ENCODE measurements around the gene SEPTIN10.

The SEPTIN10 gene

DNA sequence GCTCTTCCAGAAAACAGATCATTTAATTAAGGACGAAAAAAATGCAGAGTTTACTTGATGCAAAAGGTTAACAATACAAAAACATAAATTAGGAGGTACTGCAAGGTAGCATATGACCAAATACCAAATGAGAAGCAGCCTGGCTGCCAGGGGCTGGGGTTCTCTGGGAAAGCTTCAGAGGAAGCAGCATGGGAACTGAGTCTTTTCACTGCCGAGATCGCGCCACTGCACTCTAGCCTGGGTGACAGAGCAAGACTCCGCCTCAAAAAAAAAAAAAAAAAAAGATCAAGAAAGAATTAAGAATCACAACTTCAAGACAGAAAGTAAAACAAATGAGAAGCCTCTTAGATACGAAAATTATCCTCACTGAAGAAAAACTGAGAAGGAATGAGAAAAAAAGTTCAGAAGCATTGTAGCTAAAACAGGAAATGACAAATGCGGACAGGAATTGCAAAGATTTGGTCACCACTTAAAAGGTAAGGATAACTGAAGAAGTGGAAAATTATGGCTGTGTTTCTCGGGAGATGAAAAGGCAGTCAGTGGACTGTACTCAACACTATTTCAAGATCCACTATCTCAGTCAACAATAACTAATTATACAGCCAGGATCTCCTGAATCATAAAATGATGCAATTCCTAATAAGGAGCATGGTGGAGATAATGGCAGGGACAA lies 4.3 kb downstream of the SEPTIN10 start:
- no peak for TF ChIP-seq ZNF274 (IDR thresholded peaks at IDR 0.05; ENCODE audit: low read depth, low read length)
- no peak for TF ChIP-seq SUZ12 (IDR thresholded peaks at IDR 0.05; ENCODE audit: extremely low read depth, insufficient read depth, insufficient read length)
- TF ChIP-seq YY1 (IDR thresholded peaks at IDR 0.05; ENCODE audit: insufficient read depth, insufficient read length) = no peak
- Histone ChIP-seq H3K36me3 (ENCODE audit: insufficient read depth, insufficient read length, low read length) (peaks cover 6% of the 10 kb centered on the region), H3K27me3 (ENCODE audit: insufficient read depth, insufficient read length) (no peaks in the 10 kb centered on the region), H3K9me3 (ENCODE audit: insufficient read depth, low read length) (no peaks in the 10 kb centered on the region), H3K4me3 (ENCODE audit: insufficient read length, low read depth) (no peak overlapping the region), H3K9ac (ENCODE audit: insufficient read length, low read depth) (no peak overlapping the region), H3K4me1 (ENCODE audit: insufficient read depth, insufficient read length) (no peaks in the 10 kb centered on the region)
- no peak for DNase-seq (ENCODE audit: low read depth, low spot score)

DNA sequence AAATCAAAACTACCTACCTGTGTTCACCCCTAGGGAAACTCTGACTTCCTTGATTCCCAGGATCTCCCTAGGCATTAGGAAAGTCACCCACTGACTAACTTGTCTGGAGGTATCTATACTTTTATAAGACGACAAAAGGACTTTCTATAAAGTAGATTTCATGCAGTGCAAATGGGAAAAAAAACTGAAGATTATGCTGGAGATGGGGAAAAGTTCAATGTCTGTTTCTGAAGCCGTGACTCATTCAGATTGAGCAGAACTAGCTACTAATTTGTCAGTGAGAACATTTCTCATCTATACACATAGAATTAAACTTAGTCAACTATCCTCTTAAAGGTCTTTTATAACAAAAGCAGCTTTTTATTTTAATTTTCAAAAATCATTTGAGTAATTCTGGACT lies 6.0 kb downstream of the SEPTIN10 start:
- no peak for TF ChIP-seq YY1 (IDR thresholded peaks at IDR 0.05; ENCODE audit: insufficient read depth, insufficient read length)
- TF ChIP-seq ZNF274 (IDR thresholded peaks at IDR 0.05; ENCODE audit: low read depth, low read length) = no peak
- no peak for TF ChIP-seq SUZ12 (IDR thresholded peaks at IDR 0.05; ENCODE audit: extremely low read depth, insufficient read depth, insufficient read length)
- no peak overlapping the region for H3K9ac ChIP-seq (ENCODE audit: insufficient read length, low read depth)
- no peak overlapping the region for H3K4me3 ChIP-seq (ENCODE audit: insufficient read length, low read depth)
- H3K9me3 ChIP-seq (ENCODE audit: insufficient read depth, low read length) = no peaks in the 10 kb centered on the region
- peaks cover 6% of the 10 kb centered on the region for H3K36me3 ChIP-seq (ENCODE audit: insufficient read depth, insufficient read length, low read length)
- no peaks in the 10 kb centered on the region for H3K27me3 ChIP-seq (ENCODE audit: insufficient read depth, insufficient read length)
- H3K4me1 ChIP-seq (ENCODE audit: insufficient read depth, insufficient read length) = no peaks in the 10 kb centered on the region
- no peak for DNase-seq (ENCODE audit: low read depth, low spot score)

DNA sequence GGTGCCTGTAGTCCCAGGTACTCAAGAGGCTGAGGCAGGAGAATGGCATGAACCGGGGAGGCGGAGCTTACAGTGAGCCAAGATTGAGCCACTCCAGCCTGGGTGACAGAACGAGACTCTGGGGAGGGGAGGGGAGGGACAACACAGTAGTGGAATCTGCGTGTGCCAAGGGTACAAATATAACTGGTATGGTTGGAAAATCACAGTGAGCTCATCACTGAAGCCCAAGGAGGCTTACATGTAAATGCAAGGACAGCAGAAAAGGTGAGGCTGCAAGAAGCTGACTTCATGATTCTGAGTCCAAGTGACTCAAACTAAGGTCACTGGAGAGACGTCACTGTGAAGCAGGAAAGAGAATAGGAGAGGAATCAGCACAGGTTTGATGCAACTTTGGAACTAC lies 9.2 kb downstream of the SEPTIN10 start:
- H3K4me1 ChIP-seq (ENCODE audit: insufficient read depth, insufficient read length) = no peaks in the 10 kb centered on the region

GRCh38 chr2:109602617-109603188 lies 11.1 kb downstream of the SEPTIN10 start:
- Histone ChIP-seq H3K4me1 (ENCODE audit: insufficient read depth, insufficient read length) (no peaks in the 10 kb centered on the region), H3K4me3 (ENCODE audit: insufficient read length, low read depth) (no peak overlapping the region), H3K36me3 (ENCODE audit: insufficient read depth, insufficient read length, low read length) (no peaks in the 10 kb centered on the region), H3K9ac (ENCODE audit: insufficient read length, low read depth) (no peak overlapping the region), H3K27me3 (ENCODE audit: insufficient read depth, insufficient read length) (no peaks in the 10 kb centered on the region), H3K9me3 (ENCODE audit: insufficient read depth, low read length) (no peaks in the 10 kb centered on the region)
- no peak for DNase-seq (ENCODE audit: low read depth, low spot score)
- no peak for TF ChIP-seq ZNF274 (IDR thresholded peaks at IDR 0.05; ENCODE audit: low read depth, low read length)
- no peak for TF ChIP-seq SUZ12 (IDR thresholded peaks at IDR 0.05; ENCODE audit: extremely low read depth, insufficient read depth, insufficient read length)
- TF ChIP-seq YY1 (IDR thresholded peaks at IDR 0.05; ENCODE audit: insufficient read depth, insufficient read length) = no peak

More for the DNA sequence above, 9.2 kb downstream of the SEPTIN10 start:
- no peaks in the 10 kb centered on the region for H3K36me3 ChIP-seq (ENCODE audit: insufficient read depth, insufficient read length, low read length)
- H3K4me3 ChIP-seq (ENCODE audit: insufficient read length, low read depth) = no peak overlapping the region
- no peaks in the 10 kb centered on the region for H3K9me3 ChIP-seq (ENCODE audit: insufficient read depth, low read length)
- DNase-seq (ENCODE audit: low read depth, low spot score) = no peak
- H3K9ac ChIP-seq (ENCODE audit: insufficient read length, low read depth) = no peak overlapping the region
- no peak for TF ChIP-seq ZNF274 (IDR thresholded peaks at IDR 0.05; ENCODE audit: low read depth, low read length)
- TF ChIP-seq SUZ12 (IDR thresholded peaks at IDR 0.05; ENCODE audit: extremely low read depth, insufficient read depth, insufficient read length) = no peak
- TF ChIP-seq YY1 (IDR thresholded peaks at IDR 0.05; ENCODE audit: insufficient read depth, insufficient read length) = no peak
- no peaks in the 10 kb centered on the region for H3K27me3 ChIP-seq (ENCODE audit: insufficient read depth, insufficient read length)

GRCh38 chr2:109601783-109602182 lies 12.0 kb downstream of the SEPTIN10 start:
- H3K4me1 ChIP-seq (ENCODE audit: insufficient read depth, insufficient read length) = no peaks in the 10 kb centered on the region
- H3K27me3 ChIP-seq (ENCODE audit: insufficient read depth, insufficient read length) = no peaks in the 10 kb centered on the region
- no peaks in the 10 kb centered on the region for H3K36me3 ChIP-seq (ENCODE audit: insufficient read depth, insufficient read length, low read length)
- H3K4me3 ChIP-seq (ENCODE audit: insufficient read length, low read depth) = no peak overlapping the region
- no peak for DNase-seq (ENCODE audit: low read depth, low spot score)
- H3K9ac ChIP-seq (ENCODE audit: insufficient read length, low read depth) = no peak overlapping the region
- no peaks in the 10 kb centered on the region for H3K9me3 ChIP-seq (ENCODE audit: insufficient read depth, low read length)
- TF ChIP-seq YY1 (IDR thresholded peaks at IDR 0.05; ENCODE audit: insufficient read depth, insufficient read length) (no peak), ZNF274 (IDR thresholded peaks at IDR 0.05; ENCODE audit: low read depth, low read length) (no peak)

DNA sequence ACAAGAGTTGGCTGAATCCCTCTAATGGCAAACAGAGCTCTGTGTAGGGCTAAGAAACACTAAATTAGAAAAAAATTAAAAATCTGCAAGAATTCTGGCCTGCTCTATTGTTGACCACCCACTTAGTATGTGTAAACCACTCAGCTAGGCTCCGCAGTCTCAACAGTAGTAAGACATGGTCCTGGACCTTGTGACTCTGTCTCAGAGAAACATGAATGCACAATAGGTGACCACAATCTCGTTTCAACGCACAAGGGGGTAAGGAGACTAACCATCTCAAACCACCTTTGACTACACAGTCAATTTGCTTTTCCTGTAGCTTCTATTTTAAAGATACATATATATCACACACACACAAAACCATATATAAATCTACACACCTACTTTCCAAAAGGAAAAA lies 16.5 kb downstream of the SEPTIN10 start:
- Histone ChIP-seq H3K4me1 (ENCODE audit: insufficient read depth, insufficient read length) (peaks cover 2% of the 10 kb centered on the region), H3K36me3 (ENCODE audit: insufficient read depth, insufficient read length, low read length) (peaks cover 4% of the 10 kb centered on the region), H3K27me3 (ENCODE audit: insufficient read depth, insufficient read length) (no peaks in the 10 kb centered on the region), H3K9me3 (ENCODE audit: insufficient read depth, low read length) (no peaks in the 10 kb centered on the region), H3K9ac (ENCODE audit: insufficient read length, low read depth) (no peak overlapping the region), H3K4me3 (ENCODE audit: insufficient read length, low read depth) (no peak overlapping the region)
- TF ChIP-seq ZNF274 (IDR thresholded peaks at IDR 0.05; ENCODE audit: low read depth, low read length) (no peak), SUZ12 (IDR thresholded peaks at IDR 0.05; ENCODE audit: extremely low read depth, insufficient read depth, insufficient read length) (no peak), YY1 (IDR thresholded peaks at IDR 0.05; ENCODE audit: insufficient read depth, insufficient read length) (no peak)
- no peak for DNase-seq (ENCODE audit: low read depth, low spot score)

DNA sequence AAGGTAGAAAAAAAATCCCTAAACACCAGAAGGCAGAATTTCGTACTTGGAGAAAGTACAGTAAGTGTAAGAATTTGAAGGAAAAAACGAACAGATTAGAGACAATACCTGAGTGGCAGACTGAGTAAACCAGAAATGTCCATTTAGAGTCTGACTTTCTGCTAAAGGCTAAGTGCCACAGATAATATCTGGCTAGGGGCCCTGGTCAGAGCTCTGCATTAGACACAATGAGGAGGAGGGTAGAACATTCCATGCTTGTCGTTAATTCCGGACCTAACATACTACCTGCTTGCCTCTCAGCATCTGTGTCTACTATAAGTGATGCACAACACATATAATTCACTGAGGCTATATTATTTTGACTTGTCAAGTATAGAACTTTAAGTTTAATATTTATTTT lies 18.1 kb downstream of the SEPTIN10 start:
- peaks cover 2% of the 10 kb centered on the region for H3K4me1 ChIP-seq (ENCODE audit: insufficient read depth, insufficient read length)
- H3K9me3 ChIP-seq (ENCODE audit: insufficient read depth, low read length) = no peaks in the 10 kb centered on the region
- no peak overlapping the region for H3K9ac ChIP-seq (ENCODE audit: insufficient read length, low read depth)
- no peak for DNase-seq (ENCODE audit: low read depth, low spot score)
- H3K36me3 ChIP-seq (ENCODE audit: insufficient read depth, insufficient read length, low read length) = peaks cover 7% of the 10 kb centered on the region
- H3K27me3 ChIP-seq (ENCODE audit: insufficient read depth, insufficient read length) = no peaks in the 10 kb centered on the region
- H3K4me3 ChIP-seq (ENCODE audit: insufficient read length, low read depth) = no peak overlapping the region
- TF ChIP-seq YY1 (IDR thresholded peaks at IDR 0.05; ENCODE audit: insufficient read depth, insufficient read length) = no peak
- TF ChIP-seq SUZ12 (IDR thresholded peaks at IDR 0.05; ENCODE audit: extremely low read depth, insufficient read depth, insufficient read length) = no peak
- TF ChIP-seq ZNF274 (IDR thresholded peaks at IDR 0.05; ENCODE audit: low read depth, low read length) = no peak

All from NT2/D1 (cell line).